Activated T-helper 1 cell treated with Interleukin-2 at 50 U/mL for 16 hours (primary cell): ENCODE measurements around the gene KATNAL1.

ENCODE experiments used
- DNase-seq: peaks from one replicate; pipeline ENCODE4 v3.0.0-alpha.2; 2020; ENCODE audit warnings: low read depth

The KATNAL1 gene

DNA sequence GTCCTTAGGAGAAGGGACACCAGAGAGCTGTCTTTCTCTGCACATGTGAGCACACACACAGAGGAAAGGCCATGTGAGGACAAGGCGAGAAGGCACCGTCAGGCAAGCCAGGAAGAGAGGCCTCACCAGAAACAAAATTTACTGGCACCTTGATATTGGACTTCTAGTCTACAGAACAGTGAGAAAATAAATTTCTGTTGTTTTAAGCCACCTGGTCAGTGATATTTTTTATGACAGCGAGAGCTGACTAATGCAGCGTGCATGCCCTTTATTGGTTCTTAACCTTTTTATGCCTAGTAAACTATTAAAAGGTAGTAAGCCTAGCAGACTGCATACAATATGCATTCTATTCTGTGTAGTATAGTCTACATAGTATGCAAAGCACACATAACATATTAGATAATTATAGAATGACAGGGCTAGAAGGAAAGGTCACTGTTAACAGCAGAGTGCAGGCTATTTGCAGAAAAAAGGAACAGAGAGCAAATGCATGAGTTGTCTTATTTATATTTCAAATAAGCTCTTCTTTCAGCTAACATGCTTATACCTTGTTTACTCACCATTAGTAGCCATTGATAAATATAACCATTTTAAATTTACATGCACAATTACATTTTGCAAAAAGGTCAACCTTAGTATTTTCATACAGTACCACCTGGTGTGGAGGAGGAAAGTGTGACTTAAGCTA lies 25.2 kb upstream of the KATNAL1 start:
- DNase-seq = no peak

- no peak for DNase-seq
These were observed 24.0 kb upstream of the KATNAL1 start for GRCh38 chr13:30331331-30331771.

DNA sequence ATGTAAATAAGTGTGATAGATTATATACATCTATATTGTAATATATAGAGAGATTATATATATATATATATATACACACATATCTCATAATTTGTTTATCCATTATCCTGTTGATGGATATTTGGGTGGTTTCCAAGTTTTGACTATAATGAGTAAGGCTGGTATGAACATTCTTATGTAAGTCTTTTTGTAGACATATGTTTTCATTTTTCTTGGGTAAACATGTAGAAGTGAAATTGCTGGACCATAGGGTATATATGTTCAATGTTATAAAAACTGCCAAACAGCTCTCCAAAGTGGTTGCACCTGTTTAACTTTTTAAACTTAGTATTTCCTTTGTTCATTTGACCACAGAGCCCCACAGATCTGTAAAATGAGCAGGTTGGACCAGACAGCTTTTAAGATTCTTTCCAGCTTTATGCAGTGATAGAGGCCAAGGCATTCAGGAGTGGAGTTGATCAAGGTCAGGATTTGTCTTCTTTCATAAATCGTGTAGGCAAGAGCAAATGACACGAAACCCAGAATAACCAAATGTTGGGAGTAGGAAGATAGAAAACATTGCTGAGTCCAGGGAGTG lies 21.7 kb upstream of the KATNAL1 start:
- no peak for DNase-seq

- no peak for DNase-seq
These were observed 18.3 kb upstream of the KATNAL1 start for GRCh38 chr13:30325668-30326067.

DNA sequence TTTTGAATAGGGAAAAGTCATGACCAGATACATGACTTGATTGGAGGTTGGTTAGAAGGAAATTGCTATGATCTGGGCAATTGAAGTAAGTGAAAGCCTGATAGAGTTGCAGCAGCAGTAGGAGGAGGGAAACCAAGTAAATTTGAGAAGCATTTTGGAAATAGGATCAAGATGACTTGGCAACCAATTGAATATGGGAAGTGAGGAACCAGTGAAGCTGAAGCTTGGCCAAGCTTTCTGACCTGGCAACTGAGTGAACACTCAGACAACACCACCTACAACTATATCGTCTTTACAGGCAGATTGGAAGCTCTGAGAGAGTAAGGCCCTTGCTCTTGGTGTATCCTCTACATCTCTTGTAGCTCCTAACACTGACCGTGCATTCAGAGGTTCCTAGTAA lies 16.2 kb upstream of the KATNAL1 start:
- DNase-seq = no peak

- DNase-seq = no peak
These were observed 15.1 kb upstream of the KATNAL1 start for GRCh38 chr13:30322428-30322827.

- DNase-seq = no peak
These were observed 13.9 kb upstream of the KATNAL1 start for GRCh38 chr13:30321256-30321655.

GRCh38 chr13:30319655-30320054 lies 12.3 kb upstream of the KATNAL1 start:
- DNase-seq = no peak

GRCh38 chr13:30319130-30319529 lies 11.8 kb upstream of the KATNAL1 start:
- DNase-seq = no peak

DNA sequence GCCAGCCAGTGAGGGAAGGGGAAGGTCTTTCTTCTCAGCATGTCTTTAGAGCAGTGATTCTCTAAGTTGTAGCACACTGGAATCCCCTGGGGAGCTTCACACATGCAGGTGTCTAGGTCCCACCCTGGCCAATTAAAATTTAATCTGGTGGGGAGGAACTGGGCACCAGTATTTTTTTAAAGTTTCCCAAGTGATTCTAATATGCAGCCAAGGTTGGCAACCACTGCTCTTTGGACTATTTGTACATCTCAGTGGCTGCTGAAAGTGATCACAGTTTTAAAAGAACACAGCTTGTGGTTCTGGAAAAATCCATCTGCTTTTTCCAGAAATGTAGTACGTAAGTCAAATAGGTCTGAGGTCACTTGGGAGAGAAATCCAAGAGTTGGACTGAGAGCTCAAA lies 10.7 kb upstream of the KATNAL1 start:
- no peak for DNase-seq

DNA sequence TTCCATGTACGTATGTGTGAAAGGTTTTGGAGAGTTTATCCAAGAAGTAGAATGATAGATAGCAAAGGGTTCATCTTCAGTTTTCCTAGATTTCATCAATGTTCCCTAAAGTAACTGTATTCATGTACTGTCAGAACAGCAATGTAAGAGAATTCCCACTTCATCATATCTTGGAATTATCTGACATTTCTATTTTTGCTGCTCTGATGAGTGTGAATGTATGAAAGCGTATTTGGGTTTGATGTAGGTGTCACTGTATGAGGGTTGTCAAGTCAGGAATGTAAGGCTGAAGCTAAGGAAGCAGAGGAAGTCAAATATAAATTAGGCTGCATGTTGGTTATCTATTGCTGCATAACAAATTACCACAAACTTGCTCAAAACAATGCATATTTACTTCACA lies 7.2 kb upstream of the KATNAL1 start:
- no peak for DNase-seq

GRCh38 chr13:30314069-30314468 lies 6.7 kb upstream of the KATNAL1 start:
- no peak for DNase-seq

DNA sequence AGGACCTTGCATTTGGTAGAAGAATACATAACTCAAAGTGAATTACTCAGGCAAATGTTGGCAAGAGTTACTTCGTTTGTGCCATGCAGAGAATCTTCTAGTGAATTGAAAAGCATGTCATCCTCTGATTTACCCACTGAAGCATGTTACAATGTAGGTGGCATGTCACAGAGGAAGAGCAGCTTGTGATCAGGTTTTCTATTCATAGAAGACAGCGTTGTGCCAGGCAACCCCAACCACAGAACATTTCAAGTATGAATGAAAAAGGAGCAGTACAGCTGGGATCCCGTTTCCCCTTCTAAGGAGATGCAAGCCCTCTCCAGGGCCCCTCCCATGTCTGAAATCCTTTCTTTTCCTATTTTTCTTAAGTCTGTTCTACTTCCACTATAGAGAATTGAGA lies 6.0 kb upstream of the KATNAL1 start:
- no peak for DNase-seq

DNA sequence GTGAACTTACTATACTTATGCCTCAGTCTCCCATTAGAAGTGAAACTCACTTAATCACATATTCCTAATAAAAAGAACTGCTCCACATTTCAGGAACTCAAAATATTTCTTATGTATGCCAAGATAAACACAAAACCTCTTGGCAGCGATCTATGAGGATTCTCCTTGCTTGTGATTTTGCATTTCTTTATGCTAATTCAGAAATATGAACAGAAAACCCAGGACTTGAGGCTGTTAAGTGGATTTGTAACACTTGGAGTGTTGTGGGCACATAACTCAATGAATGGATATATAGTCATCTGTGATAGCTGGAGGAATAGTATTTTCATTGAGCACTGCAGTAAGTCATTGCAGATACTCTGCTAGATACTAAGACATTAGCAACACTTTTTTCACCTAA lies 5.6 kb upstream of the KATNAL1 start:
- no peak for DNase-seq

DNA sequence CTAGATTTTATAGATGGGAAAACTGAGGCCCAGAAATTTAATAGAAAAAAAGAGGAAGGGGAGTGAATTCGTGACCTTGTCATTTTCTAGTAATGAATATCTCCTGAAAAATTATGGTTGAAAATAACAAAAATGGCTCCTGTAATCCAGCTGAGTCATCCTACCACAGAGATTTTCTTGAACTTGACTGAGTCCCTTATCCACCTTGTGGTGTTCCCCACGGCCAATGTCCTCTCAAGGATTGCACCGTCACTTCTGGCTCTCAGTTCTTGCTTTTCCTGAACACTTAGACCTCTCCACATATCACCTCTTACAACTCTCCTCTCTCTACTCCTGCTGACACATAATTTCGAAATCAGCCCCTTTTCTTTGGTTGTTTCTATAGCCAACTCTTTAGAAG lies 1.2 kb upstream of the KATNAL1 start:
- DNase-seq = no peak

DNA sequence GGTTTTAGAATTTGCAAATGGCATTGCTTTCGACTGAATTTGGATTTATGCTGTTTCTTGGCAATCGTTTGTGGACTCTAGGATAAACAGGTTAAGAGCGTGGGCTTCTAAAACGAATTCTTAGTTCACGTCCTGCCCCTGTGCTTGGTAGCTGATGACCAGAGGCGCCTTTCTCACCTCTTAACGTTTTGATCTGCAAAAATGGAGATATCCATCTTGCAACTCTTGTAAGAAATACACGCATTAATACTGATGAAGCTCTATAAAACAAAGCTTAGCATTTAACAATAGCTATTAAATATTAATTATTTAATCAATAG lies 580 bp upstream of the KATNAL1 start:
- DNase-seq = no peak

GRCh38 chr13:30306762-30307193 lies 573 bp downstream of the KATNAL1 start:
- DNase-seq = peak; percentile 82

- no peak for DNase-seq
These were observed 1.8 kb downstream of the KATNAL1 start for GRCh38 chr13:30305456-30305970.

- no peak for DNase-seq
These were observed 4.1 kb downstream of the KATNAL1 start for GRCh38 chr13:30303269-30303668.

DNA sequence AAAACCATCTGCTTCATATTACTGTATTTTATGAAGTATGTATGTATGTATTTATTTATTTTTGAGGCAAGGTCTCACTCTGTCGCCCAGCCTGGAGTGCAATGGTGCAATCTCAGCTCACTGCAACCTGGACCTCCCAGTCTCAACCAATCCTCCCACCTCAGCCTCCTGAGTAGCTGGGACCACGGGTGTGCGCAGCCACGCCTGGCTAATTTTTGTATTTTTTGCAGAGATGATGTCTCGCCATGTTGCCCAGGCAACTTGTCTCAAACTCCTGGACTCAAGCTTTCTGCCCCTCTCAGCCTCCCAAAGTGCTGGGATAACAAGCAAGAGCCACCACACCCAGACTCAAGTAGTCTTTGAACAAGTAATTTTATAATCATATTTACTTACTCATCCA lies 5.5 kb downstream of the KATNAL1 start:
- no peak for DNase-seq

DNA sequence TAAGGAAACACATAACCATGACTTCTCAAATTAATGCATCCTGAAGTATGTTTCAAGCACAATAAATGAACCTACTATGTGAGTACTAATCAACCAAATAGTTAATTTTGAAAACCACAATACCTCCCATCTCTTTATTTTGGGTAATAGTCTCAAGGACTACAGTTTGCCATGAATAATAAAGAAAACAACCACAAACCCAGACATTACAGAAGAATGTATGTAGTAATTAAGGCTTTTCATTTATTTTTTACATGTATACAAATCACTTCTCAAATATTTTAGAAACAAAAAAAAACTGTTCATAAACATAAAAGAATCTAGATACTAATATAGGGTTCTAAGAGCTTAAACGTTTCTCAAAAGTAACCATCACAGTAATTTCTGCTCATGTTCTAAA lies 6.8 kb downstream of the KATNAL1 start:
- no peak for DNase-seq

GRCh38 chr13:30299786-30300185 lies 7.6 kb downstream of the KATNAL1 start:
- no peak for DNase-seq

DNA sequence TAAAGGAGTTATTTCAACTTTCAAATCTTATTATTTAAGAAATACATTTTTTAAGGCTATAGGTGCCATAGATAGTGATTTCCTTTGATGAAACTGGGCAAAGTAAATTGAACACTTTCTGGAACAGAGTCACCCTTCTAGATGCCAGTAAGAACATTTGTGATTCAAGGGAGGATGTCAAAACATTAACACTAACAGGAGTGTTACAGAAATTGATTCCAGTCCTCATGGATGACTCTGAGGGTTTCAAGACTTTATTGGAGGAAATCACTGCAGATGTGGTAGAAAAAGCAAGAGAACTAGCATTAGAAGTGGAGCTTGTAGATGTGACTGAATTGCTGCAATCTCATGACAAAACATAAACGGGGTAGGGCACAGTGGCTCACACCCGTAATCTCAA lies 12.2 kb downstream of the KATNAL1 start:
- no peak for DNase-seq

DNA sequence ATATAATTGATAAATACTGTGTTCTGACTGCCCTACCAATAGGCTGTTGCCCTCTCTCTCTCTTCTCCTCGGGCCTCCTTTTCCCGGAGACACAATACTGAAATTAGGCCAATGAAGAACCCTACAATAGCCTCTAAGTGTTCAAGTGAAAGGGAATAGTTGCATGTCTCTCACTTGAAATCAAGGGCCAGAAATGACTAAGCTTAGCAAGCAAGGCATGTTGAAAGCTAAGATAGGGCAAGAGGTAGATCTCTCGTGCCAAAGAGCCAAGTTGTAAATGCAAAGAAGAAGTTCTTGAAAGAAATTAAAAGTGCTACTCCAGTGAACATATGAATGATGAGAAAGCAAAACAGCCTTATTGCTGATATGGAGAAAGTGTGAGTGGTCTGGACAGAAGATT lies 13.3 kb downstream of the KATNAL1 start:
- no peak for DNase-seq
